EH (cell line): ENCODE measurements around the gene RTN4IP1.
"Not testable (repeated sequence)": the region's sequence is repeated elsewhere in the genome, so short reads cannot be mapped to it uniquely, and the experiment has no call there.

ENCODE experiments used
- DNase-seq: peaks from one replicate; pipeline ENCODE4 v3.0.0-alpha.2; 2015; ENCODE audit warnings: low read depth

The RTN4IP1 gene

GRCh38 chr6:106586815-106587415, 42.4 kb downstream of the RTN4IP1 start:
- no peak for DNase-seq

GRCh38 chr6:106581468-106581867, 47.8 kb downstream of the RTN4IP1 start:
- DNase-seq: no peak

GRCh38 chr6:106579281-106579680, 50.0 kb downstream of the RTN4IP1 start:
- peak; percentile 47 for DNase-seq

- DNase-seq: peak; percentile 86
Measured at GRCh38 chr6:106574741-106575458, 54.4 kb downstream of the RTN4IP1 start.

GRCh38 chr6:106572875-106573585, 56.3 kb downstream of the RTN4IP1 start:
- DNase-seq: no peak

- no peak for DNase-seq
Measured at GRCh38 chr6:106572436-106572835, 56.9 kb downstream of the RTN4IP1 start.

- peak; percentile 21 for DNase-seq
Measured at GRCh38 chr6:106569428-106569827, 59.9 kb downstream of the RTN4IP1 start.

GRCh38 chr6:106568530-106568929, 60.8 kb downstream of the RTN4IP1 start:
- peak; percentile 29 for DNase-seq

- DNase-seq: no peak
Measured at GRCh38 chr6:106564476-106564875, 64.8 kb downstream of the RTN4IP1 start.

- DNase-seq: no peak
Measured at GRCh38 chr6:106563614-106564013, 65.7 kb downstream of the RTN4IP1 start.

GRCh38 chr6:106561686-106562405, 67.5 kb downstream of the RTN4IP1 start:
- DNase-seq: peak; percentile 31

- peak; percentile 54 for DNase-seq
Measured at GRCh38 chr6:106560996-106561685, 68.2 kb downstream of the RTN4IP1 start.

GRCh38 chr6:106559659-106560058, 69.6 kb downstream of the RTN4IP1 start:
- not testable (repeated sequence) for DNase-seq

GRCh38 chr6:106558364-106558763, 70.9 kb downstream of the RTN4IP1 start:
- DNase-seq: no peak

- DNase-seq: peak; percentile 16
Measured at GRCh38 chr6:106557837-106558236, 71.5 kb downstream of the RTN4IP1 start.

- peak; percentile 56 for DNase-seq
Measured at GRCh38 chr6:106556368-106556960, 72.8 kb downstream of the RTN4IP1 start.

GRCh38 chr6:106555767-106556166, 73.5 kb downstream of the RTN4IP1 start:
- no peak for DNase-seq

GRCh38 chr6:106553440-106553839, 75.9 kb downstream of the RTN4IP1 start:
- no peak for DNase-seq

GRCh38 chr6:106551155-106551554, 78.1 kb downstream of the RTN4IP1 start:
- no peak for DNase-seq

- no peak for DNase-seq
Measured at GRCh38 chr6:106549521-106549920, 79.8 kb downstream of the RTN4IP1 start.

- not testable (repeated sequence) for DNase-seq
Measured at GRCh38 chr6:106548926-106549455, 80.3 kb downstream of the RTN4IP1 start.
